Measurements from ENCODE around the gene MARCHF4. TPM values are rescaled to one million over a fixed set of nuclear protein-coding genes. Genes with fewer than 3 reads are reported as not detected.

Gene MARCHF4
- total RNA-seq, 1 donor from 2014 or later: 0.09 TPM

DNA sequence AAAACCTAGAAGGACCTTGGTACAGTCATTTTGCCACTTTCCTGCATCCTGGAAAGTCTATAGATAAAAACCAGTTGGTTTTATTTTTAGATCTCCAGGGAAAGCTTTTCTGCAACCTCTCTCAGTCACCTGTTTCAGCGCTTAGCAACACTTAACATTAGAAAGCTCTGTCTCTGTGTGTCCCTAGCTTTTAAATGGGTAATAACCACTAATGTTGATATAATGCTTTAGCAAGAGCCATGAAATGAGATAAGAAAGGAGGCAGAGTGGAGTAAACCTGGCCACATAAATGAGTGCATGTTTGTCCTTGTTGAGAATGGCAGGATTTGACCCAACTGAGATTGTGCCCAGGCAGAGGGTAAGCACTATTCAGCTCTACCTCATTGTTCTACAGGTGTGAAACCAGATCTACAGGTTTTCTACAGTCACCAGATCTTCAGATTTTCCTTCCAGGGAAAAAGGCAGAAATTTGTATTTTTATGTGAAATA lies 44.8 kb downstream of the MARCHF4 start:
- H3K4me1 ChIP-seq: no peaks in the 10 kb centered on the region
- no peaks in the 10 kb centered on the region for H3K9me3 ChIP-seq
- no peak for ATAC-seq
- no peaks in the 10 kb centered on the region for H3K27me3 ChIP-seq
- intact Hi-C loops (cut with DNase I): no loop called here
- no peak overlapping the region for H3K27ac ChIP-seq
- DNase-seq: no peak
- no peaks in the 10 kb centered on the region for H3K36me3 ChIP-seq
- no peak overlapping the region for H3K4me3 ChIP-seq
- TF ChIP-seq, protein P1, sequence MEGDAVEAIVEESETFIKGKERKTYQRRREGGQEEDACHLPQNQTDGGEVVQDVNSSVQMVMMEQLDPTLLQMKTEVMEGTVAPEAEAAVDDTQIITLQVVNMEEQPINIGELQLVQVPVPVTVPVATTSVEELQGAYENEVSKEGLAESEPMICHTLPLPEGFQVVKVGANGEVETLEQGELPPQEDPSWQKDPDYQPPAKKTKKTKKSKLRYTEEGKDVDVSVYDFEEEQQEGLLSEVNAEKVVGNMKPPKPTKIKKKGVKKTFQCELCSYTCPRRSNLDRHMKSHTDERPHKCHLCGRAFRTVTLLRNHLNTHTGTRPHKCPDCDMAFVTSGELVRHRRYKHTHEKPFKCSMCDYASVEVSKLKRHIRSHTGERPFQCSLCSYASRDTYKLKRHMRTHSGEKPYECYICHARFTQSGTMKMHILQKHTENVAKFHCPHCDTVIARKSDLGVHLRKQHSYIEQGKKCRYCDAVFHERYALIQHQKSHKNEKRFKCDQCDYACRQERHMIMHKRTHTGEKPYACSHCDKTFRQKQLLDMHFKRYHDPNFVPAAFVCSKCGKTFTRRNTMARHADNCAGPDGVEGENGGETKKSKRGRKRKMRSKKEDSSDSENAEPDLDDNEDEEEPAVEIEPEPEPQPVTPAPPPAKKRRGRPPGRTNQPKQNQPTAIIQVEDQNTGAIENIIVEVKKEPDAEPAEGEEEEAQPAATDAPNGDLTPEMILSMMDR (IDR thresholded peaks at IDR 0.05): no peak

Other genes starting within 250 kb of the MARCHF4 start
- gene SMARCAL1, start 40.0 kb upstream of the MARCHF4 start, total RNA-seq: 16.7 TPM
- 1,932 TPM for gene RPL37A, start 126.4 kb upstream of the MARCHF4 start, total RNA-seq